Suprapubic skin (tissue), 4 donors: Measurements from ENCODE around the gene ANO2.

Experiments used
- POLR2A ChIP-seq, 2 donors: fragments of 450-650 bp; IDR thresholded peaks; one replicate each; pipeline ENCODE4 v1.6.1; 2017; ENCODE audit warnings: antibody characterized with exemption in 2 of 2, mild to moderate bottlenecking in 2 of 2, moderate library complexity in 2 of 2
- POLR2AphosphoS5 ChIP-seq, 3 donors: sonication (generic); formaldehyde crosslinking; IDR thresholded peaks; one replicate each; pipeline ENCODE4 v1.6.1; 2017; ENCODE audit warnings: antibody characterized with exemption in 3 of 3
- TF ChIP-seq, protein P1 (sequence below), 2 donors: fragments of 200-600 bp in 1 of 2; fragments of 450-650 bp in 1 of 2; sonication (generic) in 1 of 2; IDR thresholded peaks; one replicate each; pipeline ENCODE4 v1.5.1; 2016 to 2019; ENCODE audit warnings: antibody characterized with exemption in 2 of 2, mild to moderate bottlenecking in 1 of 2, moderate library complexity in 1 of 2

DNA sequence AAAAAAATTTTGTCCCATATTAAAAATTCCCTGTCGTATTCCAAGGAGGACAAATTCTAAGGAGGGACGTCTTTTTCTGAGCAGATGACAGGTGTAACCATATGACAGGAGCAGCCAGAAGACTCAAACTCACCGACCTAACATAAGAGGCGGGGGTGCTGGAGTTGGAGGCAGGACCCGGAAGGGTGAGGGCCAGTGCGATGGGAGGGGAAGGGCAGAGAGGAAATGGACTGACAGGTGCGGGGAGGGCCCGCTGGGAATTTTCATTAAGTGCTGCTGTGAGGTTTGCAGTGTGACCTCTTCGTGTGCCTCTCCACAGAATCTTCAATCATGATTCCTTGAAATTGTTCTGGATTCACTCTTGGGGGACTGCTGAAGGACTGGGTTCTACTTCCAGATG lies 323.7 kb downstream of the ANO2 start:
- TF ChIP-seq POLR2AphosphoS5 (IDR thresholded peaks at IDR 0.05) (no peak), POLR2A (IDR thresholded peaks at IDR 0.05) (no peak)
- TF ChIP-seq, protein P1, sequence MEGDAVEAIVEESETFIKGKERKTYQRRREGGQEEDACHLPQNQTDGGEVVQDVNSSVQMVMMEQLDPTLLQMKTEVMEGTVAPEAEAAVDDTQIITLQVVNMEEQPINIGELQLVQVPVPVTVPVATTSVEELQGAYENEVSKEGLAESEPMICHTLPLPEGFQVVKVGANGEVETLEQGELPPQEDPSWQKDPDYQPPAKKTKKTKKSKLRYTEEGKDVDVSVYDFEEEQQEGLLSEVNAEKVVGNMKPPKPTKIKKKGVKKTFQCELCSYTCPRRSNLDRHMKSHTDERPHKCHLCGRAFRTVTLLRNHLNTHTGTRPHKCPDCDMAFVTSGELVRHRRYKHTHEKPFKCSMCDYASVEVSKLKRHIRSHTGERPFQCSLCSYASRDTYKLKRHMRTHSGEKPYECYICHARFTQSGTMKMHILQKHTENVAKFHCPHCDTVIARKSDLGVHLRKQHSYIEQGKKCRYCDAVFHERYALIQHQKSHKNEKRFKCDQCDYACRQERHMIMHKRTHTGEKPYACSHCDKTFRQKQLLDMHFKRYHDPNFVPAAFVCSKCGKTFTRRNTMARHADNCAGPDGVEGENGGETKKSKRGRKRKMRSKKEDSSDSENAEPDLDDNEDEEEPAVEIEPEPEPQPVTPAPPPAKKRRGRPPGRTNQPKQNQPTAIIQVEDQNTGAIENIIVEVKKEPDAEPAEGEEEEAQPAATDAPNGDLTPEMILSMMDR (IDR thresholded peaks at IDR 0.05) = no peak
